NCI-H1092 (cell line): ENCODE data around the gene NOP9.

Source experiments
- DNase-seq: peaks from one replicate; lab custom pipeline; 2025; lab: John Stamatoyannopoulos, UW

The NOP9 gene

DNA sequence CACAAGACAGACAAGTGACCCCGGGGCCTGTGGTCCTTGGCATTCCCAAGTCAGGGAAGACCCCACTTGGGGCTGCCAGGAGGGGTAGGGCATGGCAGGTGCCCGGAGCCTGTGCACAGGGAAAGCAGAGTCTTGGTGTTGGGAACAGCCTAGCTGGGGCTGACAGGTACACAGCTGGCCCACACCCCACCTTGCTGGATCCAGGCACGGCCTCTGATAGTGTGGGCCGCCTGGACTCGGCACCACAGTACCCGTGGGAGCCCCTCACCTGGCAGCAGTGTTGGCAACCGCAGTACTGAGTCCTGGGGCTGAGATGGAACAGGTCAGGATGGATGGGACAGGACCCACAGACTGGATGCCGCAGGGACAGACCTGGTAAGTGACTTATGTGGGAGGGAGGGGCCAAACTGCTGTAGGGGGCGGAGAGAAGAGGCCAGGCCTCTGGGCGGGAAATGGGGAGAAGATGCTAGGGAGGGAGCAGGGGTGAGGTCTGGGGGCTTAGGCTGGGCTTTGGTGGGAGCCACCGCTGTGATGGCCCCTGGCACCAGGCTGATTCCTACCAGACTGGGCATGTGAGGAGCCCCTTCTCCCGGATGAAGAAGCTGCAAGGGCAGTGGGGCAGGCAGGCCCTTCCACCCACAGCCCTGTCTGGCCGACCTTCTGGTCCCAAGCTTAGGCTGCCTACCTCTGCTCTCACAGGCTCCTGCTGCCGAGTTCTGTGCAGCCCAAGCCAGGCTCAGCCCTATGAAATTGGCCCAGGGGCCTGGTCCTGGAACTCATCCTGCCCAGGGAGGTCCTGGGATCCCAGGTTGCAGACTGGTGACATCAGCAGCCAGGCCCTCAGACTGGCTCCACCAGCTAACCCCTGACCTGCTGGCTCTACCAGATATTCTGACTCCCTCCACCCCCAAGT lies 36.6 kb upstream of the NOP9 start, which contains the start of gene TGM1:
TGM1 (minus strand) TSS at position 357 of the 913 bp plus-strand sequence. CDS start 825 bp downstream, outside the sequence.
- DNase-seq: no peak

- no peak for DNase-seq
Measured at GRCh38 chr14:24263848-24264247, 35.8 kb upstream of the NOP9 start.

DNA sequence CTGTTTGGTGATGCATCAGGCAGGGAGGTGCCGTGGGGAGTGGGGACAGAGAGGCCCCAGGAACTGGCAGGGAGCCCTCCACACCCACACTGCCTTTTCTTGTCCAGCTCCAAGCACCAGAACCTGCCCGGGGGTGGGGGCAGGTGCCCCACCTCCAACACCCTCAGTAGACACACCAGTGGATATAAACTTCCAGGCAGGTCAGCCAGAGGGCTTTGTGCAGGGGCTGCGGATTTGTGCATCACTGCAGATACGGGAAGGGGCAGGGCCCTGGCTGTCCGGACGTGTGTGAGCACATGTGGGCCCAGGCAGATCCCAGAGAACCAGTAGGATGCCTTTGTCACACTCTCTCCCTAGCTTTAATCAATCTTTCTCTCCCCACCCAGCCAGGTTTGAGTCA lies 35.4 kb upstream of the NOP9 start:
- no peak for DNase-seq

- no peak for DNase-seq
Measured at GRCh38 chr14:24266344-24267244, 33.1 kb upstream of the NOP9 start.

DNA sequence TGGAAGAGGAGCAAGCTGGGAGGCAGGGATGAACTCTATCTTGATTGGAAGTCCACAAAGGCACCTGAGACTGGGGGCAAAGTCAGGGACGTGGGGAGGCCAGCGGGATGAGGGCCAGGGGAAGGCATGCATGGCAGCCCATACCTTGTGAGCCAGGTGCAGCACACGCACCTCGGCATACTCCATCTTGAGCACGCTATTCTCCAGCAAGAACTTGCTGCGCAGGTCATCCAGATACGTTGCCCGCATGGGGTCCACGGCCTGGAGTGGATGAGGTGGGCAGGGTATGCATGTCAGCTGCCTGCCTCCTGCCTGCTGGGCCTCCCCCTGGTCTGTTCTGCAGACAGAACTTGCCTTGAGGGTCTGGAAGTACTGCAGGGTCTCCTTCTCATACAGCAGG lies 32.1 kb upstream of the NOP9 start:
- no peak for DNase-seq

- DNase-seq: no peak
Measured at GRCh38 chr14:24268225-24268624, 31.4 kb upstream of the NOP9 start.

DNA sequence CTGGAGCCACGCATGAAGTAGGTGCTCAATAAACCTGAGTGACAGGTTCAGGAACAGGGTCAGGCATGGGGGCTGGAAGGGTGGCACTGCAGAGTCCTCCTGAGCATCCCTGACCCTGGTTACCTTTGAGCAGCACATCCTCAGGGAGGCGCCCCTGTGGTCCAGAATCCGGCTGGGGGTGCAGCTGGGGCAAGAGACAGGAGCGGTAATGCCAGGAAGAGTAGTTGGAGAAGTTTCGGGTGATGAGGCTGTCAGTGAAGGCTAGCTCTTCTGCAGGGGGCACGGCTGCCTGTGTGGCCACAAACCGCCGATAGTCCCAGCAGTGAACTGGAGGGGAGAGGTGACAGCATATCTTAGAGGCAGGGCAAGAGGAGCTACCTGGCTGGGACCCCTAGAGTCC lies 30.3 kb upstream of the NOP9 start:
- no peak for DNase-seq

DNA sequence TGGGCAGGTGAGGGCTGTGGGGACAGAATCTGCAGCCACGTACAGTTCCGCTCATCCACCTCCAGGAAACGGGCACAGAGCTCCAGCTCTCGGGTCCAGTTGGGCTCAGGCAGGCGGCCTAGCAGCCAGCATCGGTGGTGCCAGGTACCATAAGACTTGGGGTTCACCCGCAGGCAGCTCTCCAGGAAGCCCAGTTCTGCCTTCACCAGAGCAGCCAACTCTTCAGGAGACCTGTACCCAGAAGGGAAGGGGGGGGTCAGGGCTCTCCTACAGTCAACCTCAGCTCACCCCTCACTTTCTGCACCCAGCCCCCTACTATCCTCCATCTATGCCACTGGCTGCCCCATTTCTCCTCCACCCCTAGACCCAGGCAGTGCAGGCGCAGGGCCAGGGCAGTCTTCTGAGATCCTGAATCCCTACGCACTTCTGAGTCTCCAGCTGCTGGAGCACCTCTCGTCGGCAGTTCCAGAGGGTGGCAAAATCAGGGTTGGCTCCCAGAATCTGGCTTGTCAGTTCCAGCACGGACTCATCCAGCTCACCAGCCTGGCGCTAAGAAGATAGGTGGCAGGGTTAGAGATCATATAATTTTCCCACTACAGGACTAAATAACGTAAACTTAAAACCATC lies 29.6 kb upstream of the NOP9 start:
- no peak for DNase-seq

DNA sequence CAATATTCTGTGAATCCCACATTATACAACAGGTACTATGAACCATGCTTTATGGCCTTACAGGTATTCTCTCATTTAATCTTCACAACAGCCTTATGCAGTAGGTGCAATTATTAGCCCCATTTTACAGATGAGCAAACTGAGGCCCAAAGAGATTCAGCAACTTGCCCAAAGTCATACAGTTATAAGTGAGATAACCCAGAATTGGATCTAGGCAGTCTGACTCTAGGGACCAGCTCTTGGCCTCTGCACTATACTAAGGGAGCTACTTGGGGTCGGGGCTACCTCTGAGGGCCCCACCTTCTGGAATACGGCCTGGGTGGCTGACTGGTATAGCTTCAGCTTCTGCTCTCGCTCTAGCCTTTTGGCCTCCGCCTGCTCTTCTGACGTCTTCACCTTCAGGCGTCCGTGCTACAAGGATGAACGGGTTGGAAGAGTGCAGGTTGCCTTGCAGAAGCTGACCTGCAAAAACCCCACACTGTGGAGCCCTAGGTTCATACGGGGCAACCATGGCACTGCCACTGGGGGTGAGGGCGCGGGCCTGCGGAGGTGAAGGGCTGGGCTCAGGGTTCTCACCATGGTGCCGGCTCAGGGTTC lies 29.0 kb upstream of the NOP9 start:
- no peak for DNase-seq

- DNase-seq: peak; percentile 84
Measured at GRCh38 chr14:24271134-24271833, 28.4 kb upstream of the NOP9 start, which contains the start of gene RABGGTA. TSS of gene RABGGTA (minus strand) at chr14:24271597. CDS start at chr14:24271115, 482 bp downstream.

- DNase-seq: no peak
Measured at GRCh38 chr14:24271834-24272263, 27.8 kb upstream of the NOP9 start.

- no peak for DNase-seq
Measured at GRCh38 chr14:24272467-24272866, 27.2 kb upstream of the NOP9 start.

- DNase-seq: no peak
Measured at GRCh38 chr14:24273422-24273998, 26.1 kb upstream of the NOP9 start.

DNA sequence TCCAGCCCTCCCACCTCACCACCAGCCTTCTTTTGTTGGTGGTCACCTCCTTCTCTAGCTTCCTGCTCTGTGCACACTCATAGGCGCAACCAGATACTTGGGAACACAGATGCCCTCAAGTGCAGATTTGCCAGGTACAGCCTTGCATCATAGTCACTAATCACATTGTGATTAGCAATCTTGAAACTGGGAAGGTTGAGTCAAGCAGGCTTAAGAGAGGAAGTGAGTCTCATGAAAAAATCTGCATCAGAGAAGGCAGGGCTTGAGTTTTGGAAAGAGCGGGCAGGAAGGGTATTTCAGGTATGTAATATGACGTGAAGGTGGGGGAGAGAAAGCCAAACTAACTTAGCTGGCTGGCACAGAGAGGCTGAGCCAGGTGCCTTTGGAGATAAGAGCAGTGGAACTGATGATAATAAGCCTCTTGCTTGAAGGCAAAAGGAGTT lies 25.5 kb upstream of the NOP9 start:
- no peak for DNase-seq

DNA sequence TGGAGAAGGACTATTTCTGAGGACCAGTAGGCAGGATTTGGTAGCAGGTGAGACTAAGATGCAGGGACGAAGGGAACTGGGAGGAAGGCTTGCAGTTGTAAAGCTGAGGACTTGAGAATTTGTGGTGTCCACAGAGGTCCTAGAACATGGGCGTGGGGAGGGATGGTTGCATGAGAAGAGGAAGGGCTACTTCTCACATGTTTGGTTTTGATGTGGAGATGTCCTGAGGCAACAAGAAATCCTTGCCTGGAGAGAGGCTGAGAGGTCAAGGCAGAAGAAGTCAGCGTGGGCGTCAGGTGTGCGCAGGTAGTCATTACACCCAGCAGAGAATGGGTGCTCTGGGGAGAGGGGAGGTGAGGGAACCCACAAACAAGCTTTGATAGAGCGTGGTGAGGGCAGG lies 22.6 kb upstream of the NOP9 start:
- DNase-seq: no peak

DNA sequence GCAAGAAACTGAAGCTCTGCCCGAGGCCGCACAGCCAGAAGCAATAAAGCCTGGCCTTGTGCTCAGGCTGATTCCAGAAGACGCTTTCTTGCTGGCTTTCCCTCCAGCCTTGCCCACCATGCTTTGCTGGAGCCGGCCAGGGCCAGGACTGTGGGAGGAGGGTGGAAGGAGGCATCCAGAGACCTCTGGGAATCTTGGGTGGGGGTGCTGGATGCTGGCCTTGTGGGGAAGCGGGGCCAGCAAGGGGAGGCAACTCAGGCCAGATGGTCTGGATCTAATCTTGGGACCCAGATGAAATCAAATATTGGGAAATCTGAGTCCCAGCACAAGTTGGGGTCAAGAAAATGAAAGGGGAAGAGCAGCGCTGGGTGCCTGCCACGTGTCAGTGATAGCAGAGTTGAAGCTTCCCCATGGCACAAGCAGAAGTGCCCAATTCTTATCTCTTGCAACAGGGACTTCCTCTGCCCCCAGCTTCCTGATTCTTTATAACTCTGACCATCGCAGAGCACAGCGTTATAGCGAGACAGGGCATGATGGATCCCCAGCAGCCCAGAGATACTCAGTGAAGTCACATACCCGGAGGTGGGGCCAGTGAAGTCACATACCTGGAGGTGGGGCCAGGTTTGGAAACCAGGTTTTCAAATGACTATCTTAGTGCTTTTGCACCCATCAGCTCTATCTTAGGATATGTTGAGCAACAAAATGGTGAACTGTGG lies 21.9 kb upstream of the NOP9 start:
- no peak for DNase-seq

DNA sequence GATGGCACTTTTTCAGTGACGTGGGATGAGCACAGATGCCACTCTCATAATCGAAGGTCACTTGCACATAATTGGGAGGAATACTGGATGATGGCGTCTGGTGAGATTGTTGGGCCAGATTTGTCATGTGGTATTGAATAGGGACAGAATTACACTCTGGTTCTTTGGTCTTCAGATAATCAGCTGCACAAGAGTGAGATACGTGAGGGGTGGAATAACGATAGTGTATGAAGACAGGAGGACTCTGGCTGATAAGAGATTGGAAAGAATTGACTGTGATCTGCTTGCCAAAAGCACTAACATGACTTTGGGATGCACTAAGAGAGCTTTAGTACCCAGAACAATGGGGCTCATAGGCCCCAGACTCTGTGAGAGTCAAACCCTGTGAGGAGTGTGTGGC lies 21.2 kb upstream of the NOP9 start:
- DNase-seq: no peak

DNA sequence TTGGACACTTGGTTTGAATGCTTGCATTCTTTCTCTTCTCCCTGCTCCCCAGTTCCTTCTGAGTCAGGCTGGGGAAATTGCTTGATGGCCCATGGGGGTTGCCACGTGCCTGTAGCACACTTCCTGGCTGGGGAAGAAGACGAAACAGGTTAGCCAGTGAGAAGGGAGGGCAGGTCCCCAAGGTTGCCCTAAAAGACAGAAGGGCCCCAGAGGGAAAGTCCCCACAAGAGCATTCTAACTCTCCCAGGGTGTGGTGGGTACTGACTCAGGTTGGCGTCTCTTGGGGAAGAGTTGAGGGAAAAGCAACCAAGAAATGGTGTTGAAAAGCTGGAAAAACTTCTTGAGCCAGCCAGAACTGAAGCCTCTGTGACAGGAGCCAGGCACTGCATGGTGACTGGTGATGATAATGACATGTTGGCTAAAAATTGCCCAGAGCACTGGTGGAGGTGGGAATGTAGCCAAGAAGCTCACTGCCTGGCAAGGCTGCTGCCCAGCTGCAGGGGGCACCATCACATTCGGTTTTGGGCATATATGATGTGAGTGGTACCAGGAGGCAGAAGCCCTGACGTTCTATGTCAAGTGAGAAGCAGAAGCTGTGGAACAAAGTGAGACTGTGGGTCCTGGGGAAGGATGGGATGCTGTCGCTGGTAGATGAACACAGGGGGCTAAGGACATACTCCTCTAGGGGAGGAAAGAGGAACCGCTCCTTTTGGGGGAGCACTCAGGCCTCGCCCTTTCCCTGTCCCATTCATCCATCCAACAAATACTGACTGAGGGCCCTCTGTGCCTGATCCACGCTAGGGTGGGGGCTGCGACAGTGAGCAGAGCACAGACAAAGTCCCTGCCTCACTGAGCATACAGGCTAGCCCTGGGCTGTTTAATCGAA lies 20.1 kb upstream of the NOP9 start:
- no peak for DNase-seq
